ENCODE results near the gene ANKRD55.

ANKRD55 gene

DNA sequence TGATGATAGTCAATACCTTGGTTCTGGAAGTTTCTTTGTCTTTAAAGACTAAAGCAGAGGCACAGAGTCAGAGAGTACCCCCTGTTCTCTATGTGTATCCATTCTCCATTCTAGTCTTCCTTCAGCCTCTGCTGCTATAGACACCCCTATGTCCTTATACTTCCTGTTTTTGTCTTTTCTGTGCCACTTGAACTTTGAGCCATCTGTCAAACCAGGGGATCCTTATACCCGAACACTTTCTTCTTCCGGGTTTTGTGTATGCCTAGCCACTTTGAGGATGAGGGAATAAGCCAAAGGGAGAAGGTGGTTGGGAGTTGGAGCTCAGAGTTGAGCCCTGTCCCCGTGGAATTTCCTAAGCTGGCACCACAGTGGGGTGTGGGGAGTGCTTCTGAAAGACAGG, 177.3 kb downstream of the ANKRD55 start:
- WGBS, 2 experiments = 91 to 93% methylated on average over 3 of the region's 3 CpGs
- Histone ChIP-seq H3K9me3 (ENCODE audit: control insufficient read depth, low read length) (no peaks in the 10 kb centered on the region), H3K27me3 (ENCODE audit: control insufficient read depth, insufficient read depth, low read length, poor library complexity, severe bottlenecking) (no peaks in the 10 kb centered on the region), H3K36me3 (ENCODE audit: control insufficient read depth, insufficient read depth, low read length) (no peaks in the 10 kb centered on the region), H3K4me1 (ENCODE audit: control insufficient read depth, insufficient read depth, low read length) (no peaks in the 10 kb centered on the region), H3K27ac (ENCODE audit: insufficient read depth, low read depth, low read length, poor library complexity, severe bottlenecking) (no peak overlapping the region), H3K4me3 (ENCODE audit: insufficient read depth, low read depth, low read length) (no peak overlapping the region)

DNA sequence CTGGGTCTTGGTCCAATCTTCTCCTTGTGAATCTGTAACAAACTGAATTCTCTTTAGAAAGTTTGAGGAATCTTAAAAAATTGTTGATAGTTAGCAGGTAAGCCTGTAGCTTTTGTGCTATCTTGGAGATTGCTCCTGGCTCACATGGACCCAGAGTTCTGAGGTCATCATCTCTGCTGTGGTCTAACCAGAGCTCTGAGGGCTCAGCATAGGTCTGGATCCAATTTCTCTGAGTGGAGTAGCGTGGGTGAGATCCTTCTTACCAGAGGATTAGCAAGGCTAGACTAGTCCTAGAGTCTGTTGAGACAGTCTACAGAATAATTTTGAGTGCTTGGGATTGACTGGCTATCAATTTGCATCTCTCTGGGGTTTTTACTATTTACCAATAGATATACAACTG, 177.8 kb downstream of the ANKRD55 start:
- Histone ChIP-seq H3K4me3 (ENCODE audit: insufficient read depth, low read depth, low read length) (no peak overlapping the region), H3K36me3 (ENCODE audit: control insufficient read depth, insufficient read depth, low read length) (no peaks in the 10 kb centered on the region), H3K9me3 (ENCODE audit: control insufficient read depth, low read length) (no peaks in the 10 kb centered on the region), H3K4me1 (ENCODE audit: control insufficient read depth, insufficient read depth, low read length) (no peaks in the 10 kb centered on the region), H3K27ac (ENCODE audit: insufficient read depth, low read depth, low read length, poor library complexity, severe bottlenecking) (no peak overlapping the region), H3K27me3 (ENCODE audit: control insufficient read depth, insufficient read depth, low read length, poor library complexity, severe bottlenecking) (no peaks in the 10 kb centered on the region)
- 80 to 92% methylated on average over 1 of the region's 1 CpG for WGBS, 2 experiments

DNA sequence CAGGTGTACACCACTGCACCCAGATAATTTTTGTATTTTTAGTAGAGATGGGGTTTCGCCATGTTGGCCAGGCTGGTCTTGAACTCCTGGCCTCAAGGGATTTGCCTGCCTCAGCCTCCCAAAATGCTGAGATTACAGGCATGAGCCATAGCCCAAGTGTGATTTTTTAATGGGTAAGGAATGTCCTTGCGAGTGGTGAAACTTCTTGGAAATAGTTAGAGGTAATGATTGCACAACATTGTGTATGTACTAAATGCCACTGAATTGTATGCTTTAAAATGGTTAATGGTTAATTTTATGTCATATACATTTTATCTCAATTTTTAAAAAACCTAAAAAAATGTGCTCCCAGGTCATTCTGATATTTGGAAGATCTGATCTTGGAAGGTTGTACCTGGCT, 178.5 kb downstream of the ANKRD55 start:
- Histone ChIP-seq H3K4me3 (ENCODE audit: insufficient read depth, low read depth, low read length) (no peak overlapping the region), H3K36me3 (ENCODE audit: control insufficient read depth, insufficient read depth, low read length) (no peaks in the 10 kb centered on the region), H3K27me3 (ENCODE audit: control insufficient read depth, insufficient read depth, low read length, poor library complexity, severe bottlenecking) (no peaks in the 10 kb centered on the region), H3K4me1 (ENCODE audit: control insufficient read depth, insufficient read depth, low read length) (no peaks in the 10 kb centered on the region), H3K27ac (ENCODE audit: insufficient read depth, low read depth, low read length, poor library complexity, severe bottlenecking) (no peak overlapping the region), H3K9me3 (ENCODE audit: control insufficient read depth, low read length) (no peaks in the 10 kb centered on the region)
- 91 to 93% methylated on average over 2 of the region's 2 CpGs for WGBS, 2 experiments

DNA sequence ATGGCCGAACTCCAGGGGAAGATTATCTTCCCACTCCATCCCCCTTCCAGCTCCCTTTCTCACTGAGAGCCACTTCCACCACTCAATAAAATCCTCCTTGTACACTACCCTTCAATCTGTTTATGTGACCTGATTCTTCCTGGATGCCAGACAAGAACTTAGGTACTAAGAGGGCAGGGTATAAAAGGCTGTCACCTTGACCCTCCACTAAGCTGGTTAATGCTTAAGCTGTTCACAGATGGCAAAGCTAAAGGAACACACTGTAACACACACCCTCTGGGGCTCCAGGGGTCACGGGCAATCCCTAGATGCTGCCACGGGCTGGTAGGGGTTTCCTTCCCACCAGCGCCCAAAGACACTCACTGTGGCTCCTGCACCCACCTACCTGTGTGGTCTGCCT, 179.8 kb downstream of the ANKRD55 start:
- Histone ChIP-seq H3K4me1 (ENCODE audit: control insufficient read depth, insufficient read depth, low read length) (no peaks in the 10 kb centered on the region), H3K27ac (ENCODE audit: insufficient read depth, low read depth, low read length, poor library complexity, severe bottlenecking) (no peak overlapping the region), H3K36me3 (ENCODE audit: control insufficient read depth, insufficient read depth, low read length) (no peaks in the 10 kb centered on the region), H3K9me3 (ENCODE audit: control insufficient read depth, low read length) (no peaks in the 10 kb centered on the region), H3K4me3 (ENCODE audit: insufficient read depth, low read depth, low read length) (no peak overlapping the region), H3K27me3 (ENCODE audit: control insufficient read depth, insufficient read depth, low read length, poor library complexity, severe bottlenecking) (no peaks in the 10 kb centered on the region)
- WGBS, 2 experiments = 93 to 97% methylated on average over 4 of the region's 4 CpGs

DNA sequence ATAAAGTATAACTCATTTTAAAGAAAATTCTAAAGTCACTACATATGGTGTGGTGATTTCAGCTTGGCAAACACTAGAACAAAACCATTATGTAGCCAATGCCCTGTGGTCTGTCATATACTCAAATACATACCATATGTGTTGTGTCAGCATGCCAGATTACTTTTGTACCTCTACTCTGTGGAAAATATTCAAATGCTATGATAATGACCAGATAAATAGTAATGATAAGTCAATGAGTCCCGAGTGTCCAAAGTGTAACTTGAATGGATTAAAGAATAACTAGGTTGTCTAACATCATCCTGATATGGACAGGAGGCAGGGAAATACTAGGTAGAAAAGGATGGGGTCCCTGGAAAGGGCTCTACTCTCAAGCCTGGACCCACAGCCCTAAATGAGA, 180.4 kb downstream of the ANKRD55 start:
- no peaks in the 10 kb centered on the region for H3K4me1 ChIP-seq (ENCODE audit: control insufficient read depth, insufficient read depth, low read length)
- 93 to 100% methylated on average over 1 of the region's 1 CpG for WGBS, 2 experiments
- H3K27ac ChIP-seq (ENCODE audit: insufficient read depth, low read depth, low read length, poor library complexity, severe bottlenecking) = no peak overlapping the region
- H3K27me3 ChIP-seq (ENCODE audit: control insufficient read depth, insufficient read depth, low read length, poor library complexity, severe bottlenecking) = no peaks in the 10 kb centered on the region
- no peak overlapping the region for H3K4me3 ChIP-seq (ENCODE audit: insufficient read depth, low read depth, low read length)
- H3K36me3 ChIP-seq (ENCODE audit: control insufficient read depth, insufficient read depth, low read length) = no peaks in the 10 kb centered on the region
- no peaks in the 10 kb centered on the region for H3K9me3 ChIP-seq (ENCODE audit: control insufficient read depth, low read length)

DNA sequence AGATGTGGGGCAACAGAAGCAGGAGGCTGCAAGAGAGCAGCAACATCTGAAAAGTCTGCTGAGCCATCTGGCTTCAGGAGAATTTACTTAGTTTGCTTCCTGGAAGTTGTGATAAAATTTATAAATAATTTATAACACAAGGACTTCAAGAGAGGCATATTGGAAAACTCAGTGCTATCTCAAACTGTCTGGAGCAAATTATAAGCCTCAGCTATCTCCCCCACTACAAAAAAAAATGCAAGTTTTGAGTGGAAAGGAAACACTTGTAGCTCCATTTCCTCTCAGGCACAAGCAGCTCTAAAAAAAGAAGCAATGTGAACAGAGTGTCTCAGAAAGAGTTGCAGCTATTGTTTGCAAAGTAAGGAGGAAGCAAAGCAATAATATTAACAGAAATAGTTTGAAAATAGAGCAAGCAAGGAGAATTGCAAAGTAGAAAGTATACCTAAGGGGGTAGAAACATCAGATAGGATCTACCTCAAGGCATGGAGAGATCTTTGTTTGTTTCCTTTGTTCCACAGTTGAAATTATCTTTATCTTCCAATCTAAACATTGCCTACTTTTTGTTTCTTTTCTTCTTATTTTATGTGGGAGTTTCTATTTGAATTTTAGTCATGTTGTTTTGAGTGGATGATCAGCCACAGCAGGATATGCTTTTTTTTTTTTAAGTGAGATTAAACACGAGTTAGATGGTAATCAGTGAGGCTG, 182.4 kb downstream of the ANKRD55 start:
- no peaks in the 10 kb centered on the region for H3K27me3 ChIP-seq (ENCODE audit: control insufficient read depth, insufficient read depth, low read length, poor library complexity, severe bottlenecking)
- no peak overlapping the region for H3K27ac ChIP-seq (ENCODE audit: insufficient read depth, low read depth, low read length, poor library complexity, severe bottlenecking)
- whole genome bisulfite sequencing, 2 experiments = no CpG with 5 or more reads among the region's 1 CpG
- no peaks in the 10 kb centered on the region for H3K9me3 ChIP-seq (ENCODE audit: control insufficient read depth, low read length)
- H3K4me1 ChIP-seq (ENCODE audit: control insufficient read depth, insufficient read depth, low read length) = no peaks in the 10 kb centered on the region
- H3K4me3 ChIP-seq (ENCODE audit: insufficient read depth, low read depth, low read length) = no peak overlapping the region
- H3K36me3 ChIP-seq (ENCODE audit: control insufficient read depth, insufficient read depth, low read length) = no peaks in the 10 kb centered on the region
